ENCODE data around the gene CDKL1.
"Not testable (repeated sequence)": the region's sequence is repeated elsewhere in the genome, so short reads cannot be mapped to it uniquely, and the experiment has no call there.

DNA sequence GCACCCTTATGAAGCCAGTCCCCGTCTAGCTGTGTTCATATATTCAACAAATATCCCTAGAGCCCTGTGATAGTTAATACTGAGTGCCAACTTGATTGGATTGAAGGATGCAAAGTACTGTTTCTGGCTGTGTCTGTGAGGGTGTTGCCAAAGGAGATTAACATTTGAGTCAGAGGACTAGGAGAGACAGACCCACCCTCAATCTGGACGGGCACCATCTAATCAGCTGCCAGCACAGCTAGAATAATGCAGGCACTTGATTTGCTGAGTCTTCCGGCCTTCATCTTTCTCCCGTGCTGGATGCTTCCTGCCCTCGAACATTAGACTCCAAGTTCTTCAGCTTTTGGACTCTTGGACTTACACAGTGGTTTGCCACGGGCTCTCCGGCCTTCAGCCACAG, 31.1 kb downstream of the CDKL1 start:
- not testable (repeated sequence) for TF ChIP-seq CTCF (optimal IDR thresholded peaks at IDR 0.05 in 1 of 3, IDR thresholded peaks at IDR 0.05 in 1 of 3, conservative IDR thresholded peaks at IDR 0.05 in 1 of 3; ENCODE audit: extremely low read depth in 1 of 3, insufficient read depth in 2 of 3, low read length in 3 of 3); EZH2 (IDR thresholded peaks at IDR 0.05; ENCODE audit: low read length)

Measured in keratinocyte (primary cell).